ENCODE measurements around the gene PLK5. TPM values are rescaled to one million over a fixed set of nuclear protein-coding genes. Genes with fewer than 3 reads are reported as not detected.

Gene PLK5
- total RNA-seq, 4 donors from 2014 or later = not detected

GRCh38 chr19:1574354-1575136 lies 50.7 kb downstream of the PLK5 start:
- Histone ChIP-seq H3K36me3 (peaks cover 0 to 10% (median 0%) of the 10 kb centered on the region in 4 donors), H3K4me3 (no peak overlapping the region), H3K27me3 (no peaks in the 10 kb centered on the region), H3K4me1 (peaks cover 0 to 6% (median 0%) of the 10 kb centered on the region in 4 donors), H3K9me3 (no peaks in the 10 kb centered on the region), H3K27ac (no peak overlapping the region)
- no peak for DNase-seq
- in situ Hi-C loops (cut with MboI; ENCODE audit: low pct_ligation_motif_present in 1 of 4, low pct_unique_long_range_greater_than_20kb in 1 of 4, low sequenced_read_pairs in 3 of 4) (no loop called here), intact Hi-C loops (cut with DNase I; ENCODE audit: low total_unique reads) (no loop called here)
- no peak for TF ChIP-seq POLR2AphosphoS5 (IDR thresholded peaks at IDR 0.05)
- TF ChIP-seq CTCF (IDR thresholded peaks at IDR 0.05) = no peak
- TF ChIP-seq EP300 (IDR thresholded peaks at IDR 0.05; ENCODE audit: low read depth) = no peak
- TF ChIP-seq POLR2A (IDR thresholded peaks at IDR 0.05) = no peak
- WGBS, 2 donors (ENCODE audit: low coverage in 1 of 2) = 87% methylated on average over 30 of the region's 34 CpGs; no CpG with 5 or more reads in 1 of the 2 donors

- H3K36me3 ChIP-seq = peaks cover 0 to 14% (median 4%) of the 10 kb centered on the region in 4 donors
- intact Hi-C loops (cut with DNase I; ENCODE audit: low total_unique reads) (no loop called here), in situ Hi-C loops (cut with MboI; ENCODE audit: low pct_ligation_motif_present in 1 of 4, low pct_unique_long_range_greater_than_20kb in 1 of 4, low sequenced_read_pairs in 3 of 4) (no loop called here)
- no peak overlapping the region for H3K27ac ChIP-seq
- 79 to 80% methylated on average over 6 to 22 of the region's 22 CpGs for WGBS, 2 donors (ENCODE audit: low coverage in 1 of 2)
- no peak for DNase-seq
- H3K4me1 ChIP-seq = peaks cover 0 to 6% (median 0%) of the 10 kb centered on the region in 4 donors
- H3K27me3 ChIP-seq = no peaks in the 10 kb centered on the region
- H3K9me3 ChIP-seq = no peaks in the 10 kb centered on the region
- no peak overlapping the region for H3K4me3 ChIP-seq
- TF ChIP-seq POLR2AphosphoS5 (IDR thresholded peaks at IDR 0.05) = no peak
- TF ChIP-seq EP300 (IDR thresholded peaks at IDR 0.05; ENCODE audit: low read depth) = no peak
- TF ChIP-seq POLR2A (IDR thresholded peaks at IDR 0.05) = no peak
- no peak for TF ChIP-seq CTCF (IDR thresholded peaks at IDR 0.05)
Observed at GRCh38 chr19:1575323-1576241, 51.7 kb downstream of the PLK5 start.

- Histone ChIP-seq H3K27me3 (no peaks in the 10 kb centered on the region), H3K4me3 (no peak overlapping the region), H3K9me3 (no peaks in the 10 kb centered on the region), H3K36me3 (peaks cover 0 to 22% (median 8%) of the 10 kb centered on the region in 4 donors), H3K4me1 (peaks cover 0 to 6% (median 0%) of the 10 kb centered on the region in 4 donors), H3K27ac (no peak overlapping the region)
- 85 to 92% methylated on average over 5 to 25 of the region's 30 CpGs for WGBS, 2 donors (ENCODE audit: low coverage in 1 of 2)
- no peak for DNase-seq
- in situ Hi-C loops (cut with MboI; ENCODE audit: low pct_ligation_motif_present in 1 of 4, low pct_unique_long_range_greater_than_20kb in 1 of 4, low sequenced_read_pairs in 3 of 4) (no loop called here), intact Hi-C loops (cut with DNase I; ENCODE audit: low total_unique reads) (no loop called here)
- no peak for TF ChIP-seq CTCF (IDR thresholded peaks at IDR 0.05)
- TF ChIP-seq EP300 (IDR thresholded peaks at IDR 0.05; ENCODE audit: low read depth) = no peak
- no peak for TF ChIP-seq POLR2A (IDR thresholded peaks at IDR 0.05)
- TF ChIP-seq POLR2AphosphoS5 (IDR thresholded peaks at IDR 0.05) = no peak
Observed at GRCh38 chr19:1576242-1577089, 52.6 kb downstream of the PLK5 start.

All from transverse colon (tissue), 4 donors.